Measurements from ENCODE around the gene SRPRB.

SRPRB gene

GRCh38 chr3:133781570-133781969 is 24.0 kb upstream of the SRPRB start:
- Histone ChIP-seq H3K4me1 (ENCODE audit: control insufficient read depth in 1 of 2, insufficient read depth in 2 of 2, low read length in 2 of 2) (no peaks in the 10 kb centered on the region), H3K27ac (ENCODE audit: low read length) (no peak overlapping the region), H3K9me3 (ENCODE audit: control insufficient read depth in 1 of 2, low read length in 2 of 2) (no peaks in the 10 kb centered on the region), H3K27me3 (ENCODE audit: low read depth, low read length) (no peaks in the 10 kb centered on the region), H3K36me3 (ENCODE audit: control insufficient read depth in 1 of 2, insufficient read depth in 2 of 2, low read length in 2 of 2) (no peaks in the 10 kb centered on the region), H3K4me3 (ENCODE audit: low read depth in 1 of 2, low read length in 2 of 2) (no peak overlapping the region)

DNA sequence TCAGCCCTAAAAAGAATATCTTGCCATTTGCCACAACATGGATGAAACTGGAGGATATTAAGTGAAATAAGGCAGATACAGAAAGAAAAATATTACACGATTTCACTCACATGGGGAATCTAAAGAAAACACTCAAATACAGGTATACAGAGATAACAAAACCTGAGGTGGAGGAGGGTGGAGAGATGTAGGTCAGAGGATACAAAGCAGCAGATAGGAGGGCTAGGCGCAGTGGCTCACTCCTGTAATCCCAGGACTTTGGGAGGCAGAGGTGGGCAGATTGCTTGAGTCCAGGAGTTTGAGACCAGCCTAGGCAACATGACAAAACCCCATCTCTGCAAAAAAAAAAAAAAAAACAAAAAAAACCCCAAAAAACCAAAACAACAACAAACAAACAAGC is 23.2 kb upstream of the SRPRB start:
- Histone ChIP-seq H3K4me1 (ENCODE audit: control insufficient read depth in 1 of 2, insufficient read depth in 2 of 2, low read length in 2 of 2) (no peaks in the 10 kb centered on the region), H3K27me3 (ENCODE audit: low read depth, low read length) (no peaks in the 10 kb centered on the region), H3K27ac (ENCODE audit: low read length) (no peak overlapping the region), H3K36me3 (ENCODE audit: control insufficient read depth in 1 of 2, insufficient read depth in 2 of 2, low read length in 2 of 2) (no peaks in the 10 kb centered on the region), H3K9me3 (ENCODE audit: control insufficient read depth in 1 of 2, low read length in 2 of 2) (no peaks in the 10 kb centered on the region), H3K4me3 (ENCODE audit: low read depth in 1 of 2, low read length in 2 of 2) (no peak overlapping the region)

- H3K27ac ChIP-seq (ENCODE audit: low read length): no peak overlapping the region
- no peaks in the 10 kb centered on the region for H3K9me3 ChIP-seq (ENCODE audit: control insufficient read depth in 1 of 2, low read length in 2 of 2)
- H3K27me3 ChIP-seq (ENCODE audit: low read depth, low read length): no peaks in the 10 kb centered on the region
- no peak overlapping the region for H3K4me3 ChIP-seq (ENCODE audit: low read depth in 1 of 2, low read length in 2 of 2)
- no peaks in the 10 kb centered on the region for H3K36me3 ChIP-seq (ENCODE audit: control insufficient read depth in 1 of 2, insufficient read depth in 2 of 2, low read length in 2 of 2)
- H3K4me1 ChIP-seq (ENCODE audit: control insufficient read depth in 1 of 2, insufficient read depth in 2 of 2, low read length in 2 of 2): no peaks in the 10 kb centered on the region
These were observed 21.9 kb upstream of the SRPRB start for GRCh38 chr3:133783762-133784161.

DNA sequence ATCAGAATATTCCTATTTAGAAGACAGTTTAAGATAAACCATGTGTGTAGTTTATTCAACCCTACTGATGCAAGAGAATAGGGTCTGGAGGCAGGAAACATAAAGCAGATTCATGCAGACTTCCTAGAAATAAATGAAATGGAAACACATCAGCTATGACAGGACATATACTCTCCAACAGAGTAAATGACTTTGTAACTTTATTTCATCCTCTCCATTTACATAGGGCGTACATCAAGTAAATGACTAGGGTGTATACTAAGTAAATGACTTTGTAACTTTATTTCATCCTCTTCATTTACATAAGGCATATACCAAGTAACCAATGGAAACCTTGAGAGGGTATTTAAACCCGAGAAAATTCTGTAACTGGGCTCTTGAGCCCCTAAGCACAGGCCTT is 17.6 kb upstream of the SRPRB start:
- Histone ChIP-seq H3K4me1 (ENCODE audit: control insufficient read depth in 1 of 2, insufficient read depth in 2 of 2, low read length in 2 of 2) (no peaks in the 10 kb centered on the region), H3K9me3 (ENCODE audit: control insufficient read depth in 1 of 2, low read length in 2 of 2) (no peaks in the 10 kb centered on the region), H3K4me3 (ENCODE audit: low read depth in 1 of 2, low read length in 2 of 2) (no peak overlapping the region), H3K36me3 (ENCODE audit: control insufficient read depth in 1 of 2, insufficient read depth in 2 of 2, low read length in 2 of 2) (no peaks in the 10 kb centered on the region), H3K27ac (ENCODE audit: low read length) (no peak overlapping the region), H3K27me3 (ENCODE audit: low read depth, low read length) (no peaks in the 10 kb centered on the region)

DNA sequence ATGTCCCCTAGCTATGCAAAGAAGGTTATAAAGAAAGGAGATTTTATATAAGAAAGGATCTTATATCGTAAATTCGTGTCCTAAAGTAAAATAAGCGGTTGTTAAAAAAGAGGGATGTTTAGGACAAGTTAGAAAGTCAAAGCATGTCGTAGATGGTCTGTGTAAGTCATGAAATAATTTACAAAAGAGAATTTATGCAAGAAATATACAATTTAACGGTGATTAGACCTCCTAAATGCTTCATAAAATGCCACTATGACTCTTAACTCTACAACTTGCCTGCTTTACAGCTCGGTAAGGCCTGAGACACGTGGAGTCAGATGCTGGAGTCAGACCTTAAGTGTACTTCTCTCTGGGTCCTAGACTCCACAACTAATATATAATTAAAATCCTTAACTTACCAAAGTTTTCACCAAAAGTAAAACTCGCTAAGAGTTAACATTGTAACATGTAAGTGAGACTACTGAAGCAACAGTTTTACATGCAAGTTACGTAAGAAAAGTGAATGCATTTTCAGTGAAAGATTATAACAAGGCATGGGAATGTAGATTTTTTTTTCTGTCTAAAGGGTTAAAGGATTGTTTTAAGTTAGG is 13.3 kb upstream of the SRPRB start:
- no peaks in the 10 kb centered on the region for H3K4me1 ChIP-seq (ENCODE audit: control insufficient read depth in 1 of 2, insufficient read depth in 2 of 2, low read length in 2 of 2)
- no peaks in the 10 kb centered on the region for H3K36me3 ChIP-seq (ENCODE audit: control insufficient read depth in 1 of 2, insufficient read depth in 2 of 2, low read length in 2 of 2)
- H3K4me3 ChIP-seq (ENCODE audit: low read depth in 1 of 2, low read length in 2 of 2): no peak overlapping the region
- no peaks in the 10 kb centered on the region for H3K9me3 ChIP-seq (ENCODE audit: control insufficient read depth in 1 of 2, low read length in 2 of 2)
- no peaks in the 10 kb centered on the region for H3K27me3 ChIP-seq (ENCODE audit: low read depth, low read length)
- no peak overlapping the region for H3K27ac ChIP-seq (ENCODE audit: low read length)

DNA sequence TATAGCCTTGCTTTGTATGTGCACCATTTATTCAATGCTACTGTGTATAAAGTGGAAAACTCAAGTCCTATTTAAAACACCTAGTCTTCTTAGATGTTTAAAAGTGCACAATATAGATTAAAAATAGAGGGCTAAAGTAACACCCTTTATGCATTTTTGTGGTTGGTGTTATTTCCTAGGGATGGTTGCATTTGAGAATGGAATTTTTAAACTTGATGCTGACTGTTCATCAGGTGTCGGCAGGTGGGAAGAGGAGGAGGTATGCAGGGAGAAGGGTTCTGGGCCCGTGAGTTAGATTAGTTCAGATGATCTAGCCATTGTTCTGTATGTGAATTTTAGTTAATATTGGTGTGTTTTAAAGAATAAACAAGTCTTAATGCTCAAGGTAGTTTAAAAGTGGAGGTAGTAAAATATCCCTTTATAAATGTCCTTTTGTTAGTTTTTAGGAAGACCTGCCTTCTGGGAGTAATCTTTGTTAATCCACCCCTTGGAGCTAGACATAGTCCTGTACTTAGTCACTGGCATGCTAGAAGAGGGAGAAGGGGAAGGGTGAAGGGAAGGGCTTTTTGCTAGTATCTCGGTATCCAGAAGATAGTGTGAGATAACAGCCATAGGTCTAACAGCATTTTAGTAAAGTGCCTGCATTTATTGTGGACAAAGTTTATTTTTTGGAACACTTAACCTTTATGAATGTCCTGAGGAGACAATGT is 8.1 kb upstream of the SRPRB start:
- Histone ChIP-seq H3K4me3 (ENCODE audit: low read depth in 1 of 2, low read length in 2 of 2) (no peak overlapping the region), H3K4me1 (ENCODE audit: control insufficient read depth in 1 of 2, insufficient read depth in 2 of 2, low read length in 2 of 2) (no peaks in the 10 kb centered on the region), H3K36me3 (ENCODE audit: control insufficient read depth in 1 of 2, insufficient read depth in 2 of 2, low read length in 2 of 2) (no peaks in the 10 kb centered on the region), H3K9me3 (ENCODE audit: control insufficient read depth in 1 of 2, low read length in 2 of 2) (no peaks in the 10 kb centered on the region), H3K27me3 (ENCODE audit: low read depth, low read length) (no peaks in the 10 kb centered on the region), H3K27ac (ENCODE audit: low read length) (no peak overlapping the region)

DNA sequence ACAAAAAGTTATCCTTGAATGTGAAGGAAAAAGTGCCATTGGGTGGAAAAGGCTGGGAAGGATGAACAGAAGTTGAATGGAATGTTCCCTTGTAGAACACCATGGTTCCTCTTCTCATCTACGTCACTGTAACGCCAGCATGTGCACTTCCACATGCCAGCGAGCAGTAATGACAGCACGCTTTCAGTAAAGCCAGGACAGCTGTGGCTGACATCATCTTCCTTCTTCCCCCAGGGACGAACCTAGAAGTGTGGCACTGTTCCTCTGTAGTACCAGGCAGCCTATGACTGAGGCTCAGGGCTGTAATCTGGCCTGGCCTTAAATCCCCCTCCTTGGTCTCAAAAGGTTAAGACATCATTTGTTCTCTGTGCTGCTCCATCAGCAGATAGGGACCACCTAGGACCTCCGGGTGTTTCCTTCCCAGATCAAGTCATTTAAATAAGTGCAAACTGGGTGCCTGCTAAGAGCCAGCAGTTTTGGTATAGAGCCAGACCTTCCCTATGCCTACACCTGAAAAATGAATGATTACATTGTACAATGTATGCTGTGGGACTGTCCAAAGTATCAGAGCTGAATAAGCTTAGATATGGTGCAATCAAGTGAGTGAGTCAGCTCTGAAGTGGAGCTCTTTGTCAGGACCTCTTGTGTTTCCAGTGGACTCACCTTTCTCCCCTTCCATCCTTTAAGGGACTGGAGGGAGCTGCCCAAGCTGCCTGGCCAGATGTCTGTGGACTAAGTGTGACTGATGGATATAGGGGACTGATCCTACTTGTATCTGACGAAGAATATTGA is 5.6 kb upstream of the SRPRB start:
- Histone ChIP-seq H3K27me3 (ENCODE audit: low read depth, low read length) (no peaks in the 10 kb centered on the region), H3K4me1 (ENCODE audit: control insufficient read depth in 1 of 2, insufficient read depth in 2 of 2, low read length in 2 of 2) (no peaks in the 10 kb centered on the region), H3K36me3 (ENCODE audit: control insufficient read depth in 1 of 2, insufficient read depth in 2 of 2, low read length in 2 of 2) (no peaks in the 10 kb centered on the region), H3K27ac (ENCODE audit: low read length) (no peak overlapping the region), H3K4me3 (ENCODE audit: low read depth in 1 of 2, low read length in 2 of 2) (no peak overlapping the region), H3K9me3 (ENCODE audit: control insufficient read depth in 1 of 2, low read length in 2 of 2) (no peaks in the 10 kb centered on the region)

DNA sequence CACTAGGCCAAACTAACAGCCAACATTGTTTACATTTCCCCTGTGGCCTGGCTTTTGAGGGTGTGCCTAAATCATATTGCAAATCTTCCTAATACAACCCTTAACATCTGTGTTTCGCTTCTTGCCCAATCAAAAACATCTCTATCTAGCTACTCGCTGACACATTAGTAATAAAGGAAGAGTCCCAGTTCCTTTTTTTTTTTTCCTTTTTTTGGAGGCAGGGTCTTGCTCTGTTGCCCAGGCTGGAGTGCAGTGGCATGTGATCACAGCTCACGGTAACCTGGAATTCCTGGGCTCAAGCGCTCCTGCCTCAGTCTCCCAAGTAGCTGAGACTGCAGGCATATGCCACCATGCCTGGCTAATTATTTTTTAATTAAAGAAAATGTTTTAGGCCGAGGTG is 2.1 kb upstream of the SRPRB start:
- peaks cover 5 to 6% of the 10 kb centered on the region in 2 donors for H3K4me1 ChIP-seq (ENCODE audit: control insufficient read depth in 1 of 2, insufficient read depth in 2 of 2, low read length in 2 of 2)

DNA sequence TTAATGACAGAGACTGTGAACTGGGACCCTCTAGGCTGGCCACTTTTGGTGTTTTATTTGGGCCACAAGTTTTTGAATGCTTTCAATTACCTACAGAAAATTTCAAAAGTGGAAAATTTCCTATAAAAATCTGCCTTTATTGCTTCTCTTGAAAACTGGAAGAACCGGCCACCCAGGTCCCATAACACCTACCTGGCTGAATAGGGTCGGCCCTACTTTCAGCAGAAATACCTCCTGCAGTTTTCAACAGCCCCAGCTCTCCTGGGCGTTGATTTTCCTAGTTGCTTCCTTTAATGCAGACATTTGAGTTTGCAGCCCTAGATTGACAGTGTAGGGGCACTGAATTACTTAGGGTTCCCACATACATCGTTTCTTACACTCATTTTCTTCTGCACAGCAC is 719 bp upstream of the SRPRB start:
- Histone ChIP-seq H3K4me1 (ENCODE audit: control insufficient read depth in 1 of 2, insufficient read depth in 2 of 2, low read length in 2 of 2) (peaks cover 5 to 6% of the 10 kb centered on the region in 2 donors), H3K27me3 (ENCODE audit: low read depth, low read length) (no peaks in the 10 kb centered on the region), H3K36me3 (ENCODE audit: control insufficient read depth in 1 of 2, insufficient read depth in 2 of 2, low read length in 2 of 2) (peaks cover 6 to 8% of the 10 kb centered on the region in 2 donors), H3K4me3 (ENCODE audit: low read depth in 1 of 2, low read length in 2 of 2) (peak overlapping the region; percentile 89 to 98), H3K27ac (ENCODE audit: low read length) (no peak overlapping the region), H3K9me3 (ENCODE audit: control insufficient read depth in 1 of 2, low read length in 2 of 2) (no peaks in the 10 kb centered on the region)

More for the DNA sequence above, 2.1 kb upstream of the SRPRB start:
- H3K4me3 ChIP-seq (ENCODE audit: low read depth in 1 of 2, low read length in 2 of 2): no peak overlapping the region
- peaks cover 6 to 8% of the 10 kb centered on the region in 2 donors for H3K36me3 ChIP-seq (ENCODE audit: control insufficient read depth in 1 of 2, insufficient read depth in 2 of 2, low read length in 2 of 2)
- H3K27me3 ChIP-seq (ENCODE audit: low read depth, low read length): no peaks in the 10 kb centered on the region
- H3K27ac ChIP-seq (ENCODE audit: low read length): no peak overlapping the region
- H3K9me3 ChIP-seq (ENCODE audit: control insufficient read depth in 1 of 2, low read length in 2 of 2): no peaks in the 10 kb centered on the region

DNA sequence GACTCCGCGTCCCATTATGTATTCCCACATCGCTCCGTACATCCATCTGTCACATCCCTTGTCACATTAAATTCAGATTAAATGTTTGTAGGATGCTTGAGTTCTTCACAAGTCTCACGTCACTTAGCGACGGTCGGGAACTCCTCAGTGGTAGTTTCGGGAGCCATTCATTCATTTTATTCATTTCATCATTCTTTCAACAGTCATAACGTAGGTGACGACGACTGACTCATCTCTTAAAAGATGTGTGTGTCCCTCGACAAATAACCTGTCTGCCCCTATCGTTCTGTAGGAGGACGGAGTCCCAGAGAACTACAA is 272 bp upstream of the SRPRB start:
- Histone ChIP-seq H3K4me3 (ENCODE audit: low read depth in 1 of 2, low read length in 2 of 2) (peak overlapping the region; percentile 89 to 98), H3K27me3 (ENCODE audit: low read depth, low read length) (no peaks in the 10 kb centered on the region), H3K27ac (ENCODE audit: low read length) (no peak overlapping the region), H3K9me3 (ENCODE audit: control insufficient read depth in 1 of 2, low read length in 2 of 2) (no peaks in the 10 kb centered on the region), H3K4me1 (ENCODE audit: control insufficient read depth in 1 of 2, insufficient read depth in 2 of 2, low read length in 2 of 2) (peaks cover 5 to 6% of the 10 kb centered on the region in 2 donors), H3K36me3 (ENCODE audit: control insufficient read depth in 1 of 2, insufficient read depth in 2 of 2, low read length in 2 of 2) (peaks cover 6 to 8% of the 10 kb centered on the region in 2 donors)

- no peak overlapping the region for H3K4me3 ChIP-seq (ENCODE audit: low read depth in 1 of 2, low read length in 2 of 2)
- no peaks in the 10 kb centered on the region for H3K9me3 ChIP-seq (ENCODE audit: control insufficient read depth in 1 of 2, low read length in 2 of 2)
- H3K27me3 ChIP-seq (ENCODE audit: low read depth, low read length): no peaks in the 10 kb centered on the region
- H3K36me3 ChIP-seq (ENCODE audit: control insufficient read depth in 1 of 2, insufficient read depth in 2 of 2, low read length in 2 of 2): peaks cover 49 to 62% of the 10 kb centered on the region in 2 donors
- H3K4me1 ChIP-seq (ENCODE audit: control insufficient read depth in 1 of 2, insufficient read depth in 2 of 2, low read length in 2 of 2): no peaks in the 10 kb centered on the region
- no peak overlapping the region for H3K27ac ChIP-seq (ENCODE audit: low read length)
These were observed 7.3 kb downstream of the SRPRB start for GRCh38 chr3:133812872-133813271.

Data from muscle layer of duodenum (tissue), 2 donors.